Measurements from ENCODE around the gene AGBL1.

The AGBL1 gene

DNA sequence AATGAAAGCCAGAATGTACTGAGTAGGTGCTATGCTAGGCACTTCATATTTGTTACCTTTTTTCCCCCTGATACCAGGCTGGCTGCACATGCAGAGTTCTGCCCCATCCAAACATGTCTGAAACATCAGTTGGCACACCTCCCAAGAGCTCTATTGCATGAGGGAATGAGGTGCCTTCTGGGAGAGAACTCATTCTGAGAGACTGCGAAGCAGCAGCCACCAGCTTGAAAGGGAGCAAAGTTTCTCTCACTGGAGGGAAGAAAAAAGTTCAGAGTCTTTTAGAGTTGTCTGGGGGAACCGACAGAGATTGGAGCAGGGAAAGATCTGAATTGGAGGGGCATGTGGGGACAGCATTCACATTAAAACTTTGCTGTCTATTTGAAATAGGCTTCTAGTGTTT lies 84.1 kb downstream of the AGBL1 start:
- DNase-seq (ENCODE audit: low spot score): no peak

DNA sequence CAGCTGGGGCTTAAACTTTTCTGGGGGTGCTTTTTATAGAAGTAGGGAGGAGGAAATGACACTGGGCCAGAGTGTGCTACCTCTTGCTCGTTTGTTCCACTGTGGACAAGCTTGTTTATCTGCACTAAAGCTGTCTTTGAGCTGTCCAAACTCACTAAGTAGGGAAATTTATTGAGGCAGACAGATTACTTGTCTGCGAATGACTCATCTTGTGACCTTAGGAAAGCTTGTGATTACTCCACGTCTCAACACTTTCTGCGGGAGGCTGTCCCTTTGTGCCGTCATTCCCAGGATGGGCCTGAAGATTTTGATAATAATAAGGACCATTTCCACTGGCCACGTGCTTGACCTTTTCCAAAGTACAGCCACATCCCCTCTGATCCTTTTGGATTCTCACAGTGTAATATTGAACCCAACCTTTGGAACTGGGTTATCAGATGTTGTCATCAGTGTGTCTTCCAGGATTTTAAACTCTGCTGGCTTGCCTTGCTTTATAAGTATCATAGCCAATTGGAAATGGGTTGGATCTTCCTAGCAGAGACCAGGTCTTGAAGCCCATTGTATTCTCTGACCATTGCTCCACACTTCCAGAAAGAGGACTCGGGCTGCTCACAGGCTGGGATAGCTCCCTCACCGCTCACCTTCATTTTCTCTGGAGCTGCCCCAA lies 84.7 kb downstream of the AGBL1 start:
- no peak for DNase-seq (ENCODE audit: low spot score)

DNA sequence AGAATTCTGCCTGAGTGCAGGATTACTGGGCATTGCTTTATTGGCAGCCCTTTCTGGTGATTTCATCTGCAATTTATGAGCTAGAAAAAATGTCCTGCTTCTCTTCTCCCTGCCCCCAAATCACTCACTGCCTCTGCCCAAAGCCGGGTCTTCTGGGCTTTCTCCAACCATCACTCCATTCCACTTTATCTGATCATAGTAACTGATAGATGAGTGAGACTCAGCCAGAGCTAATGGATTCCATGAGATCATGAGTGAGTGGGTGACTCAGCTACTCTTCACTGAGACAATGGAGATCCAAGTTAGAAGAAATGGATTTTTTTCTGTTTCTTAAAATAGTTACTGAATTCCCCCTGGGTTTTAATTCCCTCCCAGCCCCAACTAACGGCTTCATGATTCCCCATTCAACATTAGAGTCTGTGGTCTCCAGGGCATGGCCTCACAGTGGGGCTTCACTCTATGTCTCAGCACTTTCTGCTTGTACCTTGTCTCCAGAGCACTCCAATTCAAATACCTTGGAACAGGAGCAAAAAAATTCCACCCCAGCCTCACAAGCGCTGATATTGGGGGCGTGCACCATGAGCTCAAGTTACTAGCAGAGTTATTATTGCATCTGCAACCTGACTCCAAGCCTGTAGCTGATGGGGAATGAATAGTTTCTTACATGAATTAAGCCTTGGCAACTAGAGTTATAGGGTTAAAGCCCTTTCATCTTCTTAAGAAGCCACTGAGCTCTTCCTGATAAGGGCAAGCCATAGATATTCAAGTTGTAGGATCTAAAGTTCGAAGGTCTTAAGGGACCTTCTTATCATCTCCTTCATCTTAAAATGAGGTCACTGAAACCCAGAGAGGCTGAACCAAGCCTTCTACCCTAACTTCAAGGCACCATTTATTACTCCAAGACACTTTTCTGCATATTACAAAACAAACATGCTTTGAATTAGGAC lies 85.9 kb downstream of the AGBL1 start:
- no peak for DNase-seq (ENCODE audit: low spot score)

DNA sequence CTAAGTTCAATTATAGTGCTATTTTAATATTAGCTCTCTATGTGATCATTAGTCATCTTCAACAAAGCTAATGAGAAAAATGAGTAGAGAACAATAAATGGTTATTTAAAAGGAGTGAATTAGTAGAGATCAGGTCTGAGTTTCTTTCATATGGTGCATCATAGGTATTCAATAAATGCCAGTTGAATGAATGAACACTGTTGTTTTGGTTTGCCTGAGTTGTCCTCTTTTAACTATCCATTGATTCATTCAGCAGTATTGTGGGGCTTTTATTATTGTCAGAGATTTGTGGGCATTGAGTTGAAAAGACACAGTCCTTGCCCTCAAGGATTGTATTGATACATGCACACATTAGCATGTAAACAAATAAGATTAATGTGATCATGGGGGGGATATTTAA lies 88.2 kb downstream of the AGBL1 start:
- no peak for DNase-seq (ENCODE audit: low spot score)

DNA sequence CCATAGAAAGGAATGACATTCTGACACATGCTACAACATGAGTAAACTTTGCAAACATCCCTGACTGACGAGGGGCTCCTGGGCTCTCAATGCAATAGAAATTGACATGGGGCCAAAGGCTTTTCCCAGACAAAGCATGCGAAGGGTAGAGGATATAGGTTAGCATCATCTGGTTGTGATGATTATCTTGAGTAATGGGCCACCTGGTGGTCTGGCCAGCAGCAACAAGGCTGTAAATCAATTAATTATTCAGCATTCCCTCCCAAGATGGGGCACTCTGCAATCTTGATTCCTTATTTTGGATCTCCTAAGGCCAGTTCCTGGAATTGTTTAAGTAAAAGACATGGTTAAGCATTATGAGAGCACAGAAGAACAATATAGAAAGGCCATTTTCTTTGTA lies 99.2 kb downstream of the AGBL1 start:
- no peak for DNase-seq (ENCODE audit: low spot score)

DNA sequence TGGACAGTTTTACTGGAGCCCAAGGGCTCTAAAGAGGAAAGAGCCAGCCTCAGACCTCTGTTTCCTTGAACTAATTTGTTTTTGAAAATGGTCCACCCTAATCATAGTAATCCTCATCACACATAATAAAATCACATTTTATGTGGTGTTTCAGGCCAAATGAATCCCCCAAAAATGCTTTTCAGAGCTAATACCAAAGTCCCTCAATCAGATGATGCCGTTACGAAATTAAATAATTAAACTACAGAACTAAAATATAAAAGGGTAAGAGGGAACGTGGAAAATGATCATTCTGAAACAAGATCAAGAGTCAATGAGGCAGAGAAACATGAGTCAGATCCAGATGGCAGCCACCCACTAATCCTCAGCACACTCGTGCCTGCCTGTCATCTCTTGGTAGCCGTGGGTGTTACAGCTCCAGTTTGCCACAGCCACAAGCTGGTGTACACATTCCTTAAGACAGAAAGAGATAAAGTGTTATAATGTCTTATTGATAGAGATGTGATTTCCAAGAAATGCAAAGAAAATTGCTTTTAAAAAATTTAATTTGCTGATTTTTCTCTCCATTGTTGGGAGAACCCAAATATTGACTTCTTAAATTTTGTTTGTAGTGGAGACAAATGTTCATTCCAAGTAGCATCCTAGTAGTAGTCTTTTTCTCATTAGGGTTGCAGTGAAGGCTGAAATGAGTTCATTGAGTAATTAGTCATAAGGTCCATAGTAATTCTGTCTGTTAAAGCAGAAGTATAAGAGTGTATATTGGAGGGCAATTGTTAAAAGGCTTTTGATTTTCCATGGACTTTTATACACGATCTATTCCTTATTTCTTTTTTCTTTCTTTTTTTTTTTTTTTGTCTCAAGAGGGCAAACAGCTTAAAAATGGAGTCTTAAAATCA lies 104.2 kb downstream of the AGBL1 start:
- peak; percentile 77 for DNase-seq (ENCODE audit: low spot score)

DNA sequence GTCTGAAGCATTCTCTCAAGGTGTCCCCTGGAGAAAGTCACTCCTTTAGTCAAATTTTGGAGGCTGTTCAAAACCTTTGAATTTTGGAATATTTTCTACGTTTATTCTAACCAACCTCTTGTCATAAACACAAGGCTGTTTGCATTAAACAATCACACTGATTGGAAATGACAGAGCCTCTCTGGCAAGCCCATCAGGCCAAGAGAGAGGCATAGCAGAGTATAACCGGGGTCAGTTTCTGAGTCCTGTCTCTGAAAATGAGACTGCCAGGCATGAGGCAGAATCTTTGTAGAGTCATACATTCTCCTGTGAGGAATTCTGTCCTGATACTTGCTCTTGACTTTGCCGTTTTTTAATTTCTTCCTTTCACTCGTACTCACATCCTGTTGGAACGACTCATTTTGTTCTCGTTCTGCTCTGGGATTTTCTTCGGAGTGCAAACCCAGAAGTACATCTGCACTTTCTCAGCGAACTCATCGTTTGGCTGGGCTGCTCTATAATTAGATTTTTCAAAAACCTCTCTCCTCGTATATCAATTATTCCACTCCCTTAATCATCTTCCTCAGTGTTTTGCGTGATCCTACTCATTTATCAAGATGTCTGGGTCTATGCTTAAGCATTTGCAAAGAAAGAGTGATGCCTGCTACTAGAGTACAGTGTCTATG lies 114.2 kb downstream of the AGBL1 start:
- no peak for DNase-seq (ENCODE audit: low spot score)

DNA sequence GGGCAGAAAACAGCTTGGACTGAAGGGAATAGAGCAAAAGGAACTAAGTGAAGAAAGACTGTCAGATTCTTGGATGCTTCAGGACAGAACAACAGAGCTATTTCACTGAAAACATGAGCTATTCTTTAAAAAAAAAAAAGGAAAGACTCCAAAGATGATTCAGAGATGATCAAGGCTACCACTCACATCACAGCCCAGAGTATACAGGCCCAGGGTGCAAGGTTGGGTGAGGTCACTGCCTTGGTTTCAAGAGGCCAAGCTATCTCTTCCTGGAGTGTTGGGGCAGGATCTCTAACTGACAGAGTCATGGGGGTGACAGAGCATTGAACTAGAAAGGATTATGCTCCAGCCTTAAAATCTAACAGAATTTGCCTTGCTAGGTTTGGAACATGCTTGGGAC lies 118.1 kb downstream of the AGBL1 start:
- no peak for DNase-seq (ENCODE audit: low spot score)

DNA sequence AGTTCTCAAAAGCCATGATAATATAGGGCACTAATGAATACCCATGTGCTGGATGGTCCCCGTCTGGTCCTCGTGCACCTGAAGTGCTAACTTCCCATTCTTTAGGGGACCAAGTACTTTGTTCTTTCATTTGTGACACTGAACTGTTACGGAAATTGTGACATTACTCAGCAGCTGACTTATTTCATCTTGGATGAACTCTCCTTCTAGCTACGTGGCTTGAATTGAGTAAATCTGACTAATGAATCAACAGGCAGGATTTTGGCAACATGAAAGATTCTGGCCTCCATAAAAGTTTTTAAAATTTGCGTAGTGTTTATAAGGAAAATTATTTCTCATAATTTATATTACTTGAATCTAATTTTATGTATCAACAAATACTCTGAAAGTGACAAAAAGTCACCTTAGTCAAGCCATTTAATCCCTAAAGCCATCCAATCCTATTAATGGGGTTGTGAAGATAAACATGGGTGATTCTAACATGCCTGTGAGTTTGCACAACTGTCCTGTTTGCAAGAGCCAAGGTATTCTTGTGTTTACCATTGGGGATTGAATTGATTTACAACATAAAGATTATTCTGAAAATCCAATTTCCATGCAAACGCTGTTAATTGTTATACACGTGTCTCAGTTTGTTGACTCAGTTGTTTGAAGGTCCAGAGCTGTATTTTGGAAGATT lies 119.9 kb downstream of the AGBL1 start:
- no peak for DNase-seq (ENCODE audit: low spot score)

DNA sequence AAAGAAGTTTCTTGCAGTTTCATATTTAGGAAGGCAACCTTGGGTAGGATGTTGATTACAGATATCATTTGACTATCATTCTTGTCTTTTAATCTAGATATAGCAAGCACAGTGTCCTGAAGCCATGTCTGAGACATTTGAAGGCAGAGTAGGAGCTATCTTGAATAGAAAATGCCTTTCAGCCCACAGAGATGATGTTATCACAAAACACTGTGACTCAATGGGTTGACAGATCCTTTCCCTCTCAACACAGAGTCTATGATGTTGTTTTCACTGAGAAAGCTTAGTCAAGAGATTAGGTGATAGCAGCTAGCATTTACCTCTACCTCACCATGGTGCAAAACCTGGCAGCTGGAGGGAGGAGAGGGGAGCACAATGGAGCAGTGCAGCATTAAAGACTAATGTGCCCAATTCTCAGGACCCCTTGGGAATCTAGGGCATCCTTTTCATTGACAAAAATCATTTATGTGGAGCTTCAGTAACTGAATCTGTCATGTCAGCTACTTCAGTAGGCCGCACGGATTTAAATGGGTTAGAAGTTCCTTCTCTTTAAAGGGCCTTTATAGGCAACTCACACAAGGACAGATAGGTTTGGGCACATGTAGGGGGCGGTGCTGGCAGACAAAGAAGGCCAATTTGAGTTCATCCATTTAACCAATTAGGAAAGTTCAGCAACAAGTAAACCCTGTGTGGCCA lies 121.8 kb downstream of the AGBL1 start:
- DNase-seq (ENCODE audit: low spot score): no peak

DNA sequence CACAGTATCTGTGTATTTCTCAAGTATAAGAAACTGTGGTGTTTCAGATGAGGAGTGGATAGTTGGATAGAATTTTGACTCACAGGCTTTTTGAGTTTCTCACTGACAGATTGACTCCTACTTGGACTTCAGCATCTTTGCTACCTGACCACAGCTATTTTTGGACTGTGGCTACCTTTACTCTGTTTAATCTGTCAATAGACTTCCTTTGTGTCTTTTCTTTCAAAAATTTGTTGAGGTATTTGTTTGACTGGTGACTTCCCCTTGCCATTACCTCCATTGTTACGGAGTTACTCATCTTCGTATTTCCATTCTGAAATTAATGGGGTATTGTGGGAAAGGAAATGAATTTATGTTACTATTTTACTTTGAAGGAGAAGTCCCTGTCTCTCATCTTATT lies 123.8 kb downstream of the AGBL1 start:
- DNase-seq (ENCODE audit: low spot score): no peak

DNA sequence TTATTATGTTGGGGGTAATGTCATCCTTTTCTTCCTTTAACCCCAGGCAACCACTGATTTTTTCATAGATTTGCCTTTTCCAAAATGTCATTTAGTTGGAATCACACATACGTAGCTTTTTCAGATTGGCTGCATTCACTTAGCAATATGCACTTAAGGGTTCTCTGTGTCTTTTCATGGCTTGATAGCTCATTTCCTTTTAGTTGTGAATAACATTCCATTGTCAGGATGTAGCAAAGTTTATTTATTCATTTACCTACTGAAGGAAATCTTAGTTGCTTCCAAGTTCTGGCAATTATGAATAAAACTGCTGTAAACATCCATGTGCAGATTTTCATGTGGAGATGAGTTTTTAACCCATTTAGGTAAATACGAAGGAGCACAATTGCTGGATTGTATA lies 125.4 kb downstream of the AGBL1 start:
- DNase-seq (ENCODE audit: low spot score): no peak

DNA sequence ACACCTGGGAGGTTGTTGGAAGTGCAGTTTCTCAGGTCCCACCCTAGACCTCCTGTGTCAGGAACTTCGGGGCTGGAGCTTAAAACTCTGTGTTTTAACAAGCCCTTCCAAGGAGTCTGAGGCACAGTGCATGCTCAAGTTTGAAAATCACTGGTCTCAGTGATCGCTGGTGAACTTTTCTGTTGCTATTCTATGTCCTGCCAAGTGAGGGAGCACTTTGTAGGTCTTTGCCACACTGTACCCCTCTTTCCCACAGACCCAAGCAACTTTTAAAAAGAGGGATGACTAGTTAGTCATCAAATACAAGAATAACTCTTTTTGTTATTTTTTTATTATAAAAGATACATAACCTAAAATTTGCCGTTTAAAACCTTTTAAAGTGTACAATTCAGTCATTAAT lies 133.7 kb downstream of the AGBL1 start:
- DNase-seq (ENCODE audit: low spot score): no peak

DNA sequence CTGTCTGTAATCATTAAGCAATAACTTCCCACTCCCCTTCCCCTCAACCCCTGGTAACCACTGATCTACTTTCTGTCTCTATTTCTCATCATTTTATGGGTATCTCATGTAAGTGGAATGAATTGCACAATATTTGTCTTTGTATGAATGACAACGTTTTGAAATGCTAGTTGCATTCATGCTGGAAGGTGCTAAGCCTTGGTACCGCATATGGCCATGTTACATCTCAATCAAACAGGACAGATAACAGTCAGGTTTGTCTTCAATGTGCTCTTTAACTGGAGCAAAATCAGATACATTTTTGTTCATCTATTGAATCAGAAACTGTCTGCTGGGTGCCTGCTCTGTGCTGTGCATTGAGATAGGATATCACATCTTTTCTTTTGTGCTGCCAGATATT lies 134.2 kb downstream of the AGBL1 start:
- DNase-seq (ENCODE audit: low spot score): no peak

DNA sequence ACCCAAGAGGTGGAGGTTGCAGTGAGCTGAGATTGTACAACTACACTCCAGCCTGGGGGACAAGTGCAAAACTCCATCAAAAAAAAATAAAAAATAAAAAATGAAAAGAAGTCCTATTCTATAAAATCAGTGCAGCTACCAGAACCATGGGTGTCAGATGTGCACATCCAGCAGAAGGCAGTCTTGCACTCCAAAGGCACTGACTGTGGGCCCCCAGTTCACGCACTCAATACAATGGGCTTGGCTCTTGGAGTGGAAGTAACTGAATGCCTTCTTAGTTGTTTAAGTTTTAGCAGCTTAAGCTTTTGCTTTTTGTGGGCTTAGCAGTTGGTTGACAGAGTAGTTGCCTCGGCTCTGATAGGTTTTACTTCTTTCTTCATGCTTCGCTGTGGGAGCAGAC lies 141.4 kb downstream of the AGBL1 start:
- no peak for DNase-seq (ENCODE audit: low spot score)

DNA sequence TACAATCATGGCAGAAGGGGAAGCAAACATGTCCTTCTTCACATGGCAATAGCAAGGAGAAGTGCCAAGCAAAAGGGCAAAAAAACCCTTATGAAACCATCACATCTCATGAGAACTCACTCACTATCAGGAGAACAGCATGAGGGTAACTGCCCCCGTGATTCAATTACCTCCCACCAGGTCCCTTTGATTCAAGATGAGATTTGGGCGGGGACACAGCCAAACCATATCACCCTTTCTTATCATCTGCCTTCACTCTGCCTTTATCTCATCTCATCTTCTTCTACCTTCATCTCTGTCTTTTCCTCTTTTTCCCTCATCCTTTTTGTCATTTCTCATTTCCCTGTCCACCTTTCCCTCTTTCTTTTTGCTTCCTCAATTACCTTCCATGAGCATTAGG lies 149.6 kb downstream of the AGBL1 start:
- no peak for DNase-seq (ENCODE audit: low spot score)

DNA sequence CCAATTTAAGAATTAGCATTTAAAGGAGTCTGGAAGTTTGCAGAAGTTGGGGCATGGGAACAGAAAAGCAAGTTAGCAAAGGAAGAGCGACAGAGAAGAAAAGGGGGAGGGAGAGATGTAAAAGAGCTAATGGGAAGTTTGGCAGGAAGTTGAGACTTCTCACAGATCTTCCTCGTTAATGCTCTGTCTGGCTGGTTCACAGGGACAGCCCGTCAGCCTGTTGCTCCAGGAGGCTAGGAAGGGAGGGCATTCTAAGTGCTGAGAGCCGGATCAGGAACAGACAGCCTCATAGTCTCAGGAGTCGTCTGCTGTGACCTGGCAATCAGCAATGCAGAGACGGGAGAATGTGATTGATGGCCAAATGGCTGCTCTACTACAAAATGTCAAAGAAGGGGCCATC lies 150.3 kb downstream of the AGBL1 start:
- no peak for DNase-seq (ENCODE audit: low spot score)

DNA sequence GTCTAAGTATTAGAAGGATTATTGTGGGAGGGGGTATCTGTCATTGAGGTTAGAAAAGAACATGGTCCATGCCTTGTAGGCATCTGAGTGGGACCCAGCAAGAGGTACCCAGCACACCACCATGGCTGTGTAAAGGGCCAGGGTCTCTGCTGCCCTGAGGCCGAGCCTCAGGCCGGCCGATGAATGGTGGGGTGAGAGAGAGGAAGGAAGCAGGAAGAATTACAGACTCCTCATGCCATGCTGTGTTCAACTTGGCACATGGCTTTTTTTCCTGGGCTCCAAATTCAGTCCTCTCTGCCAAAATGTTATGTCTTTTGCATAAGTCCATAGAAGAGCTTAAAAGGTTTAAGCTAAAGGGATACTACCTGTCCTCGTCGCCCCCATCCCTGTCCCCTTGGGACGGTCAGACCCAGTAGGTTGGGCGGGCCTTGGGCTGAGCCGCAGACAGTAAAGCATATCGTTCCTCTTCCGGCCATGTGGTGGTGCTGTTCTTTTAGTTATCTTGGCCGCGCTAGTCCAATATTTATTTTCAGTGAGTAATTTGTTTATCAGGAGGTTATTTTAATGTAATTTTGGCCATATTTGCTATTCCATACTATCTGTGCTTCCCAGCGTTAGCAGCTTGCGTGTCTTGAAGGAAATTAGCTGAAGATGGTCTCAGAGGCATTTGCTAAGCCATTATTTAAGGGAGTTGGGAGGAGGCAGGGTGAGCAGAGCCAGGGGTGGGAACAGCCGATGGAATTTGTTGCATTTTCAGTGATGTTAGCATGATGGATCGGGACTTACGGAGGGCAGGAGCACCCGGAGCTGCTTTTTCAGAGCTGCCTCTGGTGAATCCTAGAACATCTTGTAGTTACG lies 152.4 kb downstream of the AGBL1 start:
- DNase-seq (ENCODE audit: low spot score): peak; percentile 49

DNA sequence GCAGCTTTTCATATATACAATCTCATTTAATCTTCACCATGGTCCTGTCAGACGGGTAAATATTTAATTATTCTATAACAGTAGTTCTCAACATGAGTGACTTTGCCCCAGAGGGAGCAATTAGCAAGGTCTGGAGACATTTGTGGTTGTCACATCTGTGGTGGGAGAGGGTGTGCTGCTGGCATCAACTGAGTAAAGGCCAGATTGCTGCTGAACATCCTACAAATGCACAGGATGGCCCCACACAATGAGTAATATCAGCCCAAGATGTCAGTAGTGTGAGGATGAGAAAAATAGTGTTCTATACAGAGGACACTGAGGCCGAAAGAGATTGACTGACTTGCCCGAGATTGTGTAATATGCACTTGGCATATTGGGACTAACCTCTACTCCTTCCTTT lies 156.0 kb downstream of the AGBL1 start:
- no peak for DNase-seq (ENCODE audit: low spot score)
